GM12872 (cell line): ENCODE results near the gene SMIM36.

ENCODE experiments used
- CTCF ChIP-seq: IDR thresholded peaks from 3 replicates; pipeline ENCODE4 v1.5.1; 2011; ENCODE audit warnings: low read depth, mild to moderate bottlenecking, low read length, moderate library complexity; ENCODE audit not compliant: insufficient read depth

The SMIM36 gene

GRCh38 chr17:55458287-55458900 is 52.9 kb downstream of the SMIM36 start:
- no peak for TF ChIP-seq CTCF

GRCh38 chr17:55456307-55457240 is 54.7 kb downstream of the SMIM36 start:
- no peak for TF ChIP-seq CTCF

GRCh38 chr17:55454906-55455474 is 56.3 kb downstream of the SMIM36 start:
- TF ChIP-seq CTCF, result no peak

DNA sequence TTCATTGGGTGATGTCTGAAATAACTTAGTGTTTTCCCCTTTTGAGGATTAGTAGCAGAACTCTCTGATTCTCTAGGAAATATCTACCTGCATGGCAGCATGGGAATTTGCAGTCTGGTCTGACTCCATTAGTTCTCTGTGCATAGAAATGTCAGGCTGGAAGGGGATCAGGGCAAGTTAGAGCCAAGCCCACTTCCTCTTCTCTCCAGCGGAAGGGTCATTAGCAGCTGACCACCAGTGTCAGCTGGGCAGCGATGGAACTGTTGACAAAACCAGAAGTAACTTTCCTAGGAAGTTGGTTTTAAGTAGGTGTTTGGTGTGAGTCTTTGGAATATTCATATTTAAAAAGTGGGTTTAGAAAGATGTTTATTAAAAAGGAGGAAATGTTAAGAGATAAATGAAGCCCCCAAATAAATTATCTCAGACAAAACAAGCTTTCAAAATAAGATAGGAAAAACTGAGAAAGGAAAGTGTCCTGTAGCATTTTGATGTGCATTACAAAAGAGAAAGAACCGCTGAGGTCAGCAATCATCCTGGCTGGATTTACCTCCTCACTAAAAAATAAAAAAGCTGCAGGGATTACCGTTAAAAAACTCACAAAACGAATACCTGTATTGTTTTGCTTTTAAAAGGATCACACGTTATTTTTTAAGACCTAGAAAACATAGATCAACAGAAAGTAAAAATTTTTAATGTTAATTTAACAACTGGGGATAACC is 57.3 kb downstream of the SMIM36 start:
- no peak for TF ChIP-seq CTCF

GRCh38 chr17:55452139-55452790 is 59.0 kb downstream of the SMIM36 start:
- no peak for TF ChIP-seq CTCF

DNA sequence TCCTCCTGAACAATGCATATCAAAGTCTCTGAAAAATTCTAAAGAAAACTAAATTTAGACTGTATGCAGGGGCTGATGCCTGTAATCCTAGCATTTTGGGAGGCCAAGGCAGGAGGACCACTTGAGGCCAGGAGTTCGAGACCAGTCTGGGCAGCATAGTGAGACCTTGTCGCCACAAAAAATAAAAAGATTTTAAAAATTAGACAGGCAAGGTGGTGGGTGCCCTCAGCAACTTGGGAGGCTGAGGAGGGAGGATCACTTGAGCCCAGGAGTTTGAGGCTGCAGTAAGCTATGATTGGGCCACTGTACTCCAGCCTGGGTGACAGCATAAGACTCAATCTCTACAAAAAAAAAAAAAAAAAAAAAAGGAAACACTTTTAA is 59.5 kb downstream of the SMIM36 start:
- no peak for TF ChIP-seq CTCF
